Measurements from ENCODE around the gene KCNT1.

DNA sequence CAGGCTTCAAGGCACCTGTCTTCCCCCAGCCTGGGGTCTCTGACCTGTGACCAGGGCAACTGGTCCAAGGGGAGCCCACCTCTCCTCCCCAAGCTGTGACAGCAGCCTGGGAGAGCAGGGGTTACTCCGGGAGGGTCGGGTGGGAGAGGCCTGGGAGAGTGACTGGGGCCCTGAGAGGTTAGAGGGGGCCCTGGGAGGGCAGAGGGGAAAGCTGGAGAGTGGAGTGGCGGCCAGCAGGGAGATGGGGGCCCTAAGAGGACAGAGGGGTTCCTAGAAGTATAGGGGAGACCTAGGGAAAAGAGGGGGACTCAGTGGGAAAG is 38.6 kb upstream of the KCNT1 start:
- no peak for TF ChIP-seq CTCF (IDR thresholded peaks at IDR 0.05; ENCODE audit: low read depth, low read length)
- no peak for TF ChIP-seq POLR2A (IDR thresholded peaks at IDR 0.05; ENCODE audit: extremely low read depth, insufficient read length)
- no peak for TF ChIP-seq MYC (IDR thresholded peaks at IDR 0.05; ENCODE audit: low read depth, low read length)
